K562 (cell line): Measurements from ENCODE around the gene WNK1. TPM values are rescaled to one million over a fixed set of nuclear protein-coding genes. Genes with fewer than 3 reads are reported as not detected.

Experiments
- ARID3B ChIP-seq: fragments of 250-450 bp; sonication (Bioruptor Pico); IDR thresholded peaks from 2 replicates; pipeline ENCODE4 v1.4.0; 2020; ENCODE audit warnings: borderline replicate concordance
- BACH1 ChIP-seq: fragments of 200-800 bp; sonication (Bioruptor generic); IDR thresholded peaks from 2 replicates; pipeline ENCODE4 v1.6.1; 2016; ENCODE audit warnings: missing genetic modification characterization, missing compliant biosample characterization
- BRCA1 ChIP-seq, 2 experiments: fragments of 450-650 bp in 1 of 2; sonication (generic) in 1 of 2; formaldehyde crosslinking in 1 of 2; IDR thresholded peaks; 2 replicates each; pipeline versions ENCODE4 v1.5.0 to v1.6.1; 2017 to 2020; ENCODE audit warnings: mild to moderate bottlenecking in 1 of 2, missing genetic modification reagents in 1 of 2
- CBX2 ChIP-seq: fragments of 200-600 bp; sonication (generic); IDR thresholded peaks from one replicate; pipeline ENCODE4 v1.6.1; 2012; ENCODE audit warnings: mild to moderate bottlenecking, low read length, inconsistent platforms; ENCODE audit not compliant: insufficient read depth, poor library complexity, severe bottlenecking
- DACH1 ChIP-seq: fragments of 450-650 bp; IDR thresholded peaks from 2 replicates; pipeline ENCODE4 v1.6.1; 2018; ENCODE audit not compliant: partially characterized antibody
- DPF2 ChIP-seq: fragments of 450-650 bp; IDR thresholded peaks from 2 replicates; pipeline ENCODE4 v1.6.1; 2016
- FOXA3 ChIP-seq, 2 experiments: fragments of 450-650 bp in 1 of 2; sonication (generic) in 1 of 2; formaldehyde crosslinking; IDR thresholded peaks in 1 of 2; conservative IDR thresholded peaks in 1 of 2; 2 replicates each; pipeline versions ENCODE4 v1.4.0 to v1.8.0; 2020 to 2022; ENCODE audit warnings: mild to moderate bottlenecking in 2 of 2, missing genetic modification reagents in 1 of 2
- KLF10 ChIP-seq: fragments of 250-450 bp; sonication (Bioruptor Pico); IDR thresholded peaks from 2 replicates; pipeline ENCODE4 v1.6.1; 2021; ENCODE audit warnings: matching md5 sums
- LEF1 ChIP-seq: fragments of 450-650 bp; IDR thresholded peaks from 2 replicates; pipeline ENCODE4 v1.6.1; 2016; ENCODE audit warnings: mild to moderate bottlenecking
- MEIS2 ChIP-seq: fragments of 450-650 bp; IDR thresholded peaks from 2 replicates; pipeline ENCODE4 v1.6.1; 2014; ENCODE audit warnings: mild to moderate bottlenecking; ENCODE audit not compliant: partially characterized antibody
- PATZ1 ChIP-seq: fragments of 250-450 bp; sonication (Bioruptor Pico); IDR thresholded peaks from 2 replicates; pipeline ENCODE4 v1.5.0; 2020; ENCODE audit warnings: mild to moderate bottlenecking, borderline replicate concordance
- POLR2AphosphoS2 ChIP-seq: IDR thresholded peaks from 2 replicates; pipeline ENCODE4 v1.6.1; 2012; ENCODE audit warnings: low read length, improper control_type of control experiment
- SMARCC2 ChIP-seq: fragments of 450-650 bp; IDR thresholded peaks from 2 replicates; pipeline ENCODE4 v1.6.1; 2017; ENCODE audit warnings: antibody characterized with exemption, moderate library complexity, mild to moderate bottlenecking, low read depth
- TCF3 ChIP-seq: sonication (generic); formaldehyde crosslinking; IDR thresholded peaks from 2 replicates; pipeline ENCODE4 v1.4.0; 2020; ENCODE audit warnings: mild to moderate bottlenecking, missing genetic modification reagents
- TEAD4 ChIP-seq, 2 experiments: sonication (generic) in 1 of 2; formaldehyde crosslinking in 1 of 2; IDR thresholded peaks; 2 replicates each; pipeline versions ENCODE4 v1.6.1 to v1.8.0; 2012 to 2022; ENCODE audit warnings: borderline replicate concordance in 1 of 2, inconsistent platforms in 1 of 2, low read length in 1 of 2, mild to moderate bottlenecking in 1 of 2, missing genetic modification reagents in 1 of 2
- TRIM24 ChIP-seq, 2 experiments: fragments of 450-650 bp; IDR thresholded peaks; 2 replicates each; pipeline ENCODE4 v1.6.1; 2016
- ZBTB43 ChIP-seq: sonication (generic); formaldehyde crosslinking; IDR thresholded peaks from 2 replicates; pipeline ENCODE4 v1.8.0; 2023; ENCODE audit warnings: mild to moderate bottlenecking, missing genetic modification reagents
- ZFP91 ChIP-seq: sonication (generic); formaldehyde crosslinking; IDR thresholded peaks from 2 replicates; pipeline ENCODE4 v1.8.0; 2022; ENCODE audit warnings: mild to moderate bottlenecking, missing genetic modification reagents
- ZNF586 ChIP-seq: fragments of 450-650 bp; formaldehyde crosslinking; conservative IDR thresholded peaks from 2 replicates; pipeline ENCODE4 v1.4.0; 2020; ENCODE audit warnings: mild to moderate bottlenecking, moderate library complexity
- ZNF695 ChIP-seq: fragments of 450-650 bp; formaldehyde crosslinking; IDR thresholded peaks from 2 replicates; pipeline ENCODE4 v1.4.0; 2020; ENCODE audit warnings: mild to moderate bottlenecking, moderate library complexity
- ZNF76 ChIP-seq: fragments of 250-450 bp; sonication (Bioruptor Pico); IDR thresholded peaks from 2 replicates; pipeline ENCODE4 v1.4.0; 2020; ENCODE audit warnings: mild to moderate bottlenecking, moderate library complexity, borderline replicate concordance
- ZZZ3 ChIP-seq: fragments of 450-650 bp; IDR thresholded peaks from 2 replicates; pipeline ENCODE4 v1.6.1; 2016; ENCODE audit warnings: antibody characterized with exemption, mild to moderate bottlenecking, moderate library complexity
- polyA plus RNA-seq, 8 experiments: library from polyadenylated mRNA; depleted of rRNA in 4 of 8; stranded (reverse) in 5 of 8; unstranded in 3 of 8; fragments of >200 nt; fragmentation: Nextera tagmentation in 2 of 8; fragmentation: Illumina TruSeq in 1 of 8; extraction: Ambion mirVana in 2 of 8; extraction: Trizol in 1 of 8; gene quantifications; 2 replicates each; pipeline versions ENCODE4 v1.2.1 to v1.2.3, GENCODE V29; 2011 to 2014; ENCODE audit warnings: inconsistent platforms in 1 of 8, missing spikeins in 1 of 8
- total RNA-seq, 7 experiments: library from RNA; depleted of rRNA in 6 of 7; stranded (reverse); fragments of >200 nt in 6 of 7; fragmentation: Illumina TruSeq in 2 of 7; extraction: Trizol in 2 of 7; gene quantifications; 2 replicates each; pipeline versions ENCODE4 v1.2.1 to v1.2.3, GENCODE V29; 2011 to 2021; ENCODE audit warnings: low replicate concordance in 1 of 7

WNK1 gene
- total and polyA plus RNA-seq, 9 of the 15 experiments (the other 6 are each of a cell fraction or from before 2014, with no cell fraction given) = 4.3 to 73.9 (median 31.0) TPM

- TF ChIP-seq ZNF76 = no peak
- no peak for TF ChIP-seq ZBTB43 (CRISPR knock-in tag)
- no peak for TF ChIP-seq ZNF695 (CRISPR knock-in tag)
- TF ChIP-seq KLF10 (CRISPR knock-in tag) = no peak
- 0 out of 4 replicates have a peak, but pooled peaks of 1 of the 2 experiments have one; percentile 14 for TF ChIP-seq TRIM24 (IDR thresholded peaks at IDR 0.05)
- no peak for TF ChIP-seq MEIS2
- TF ChIP-seq ARID3B (CRISPR knock-in tag) = no peak
- no peak for TF ChIP-seq BRCA1 (IDR thresholded peaks at IDR 0.05)
- TF ChIP-seq BRCA1 (CRISPR knock-in tag; IDR thresholded peaks at IDR 0.05) = no peak
- no peak for TF ChIP-seq FOXA3 (CRISPR knock-in tag; conservative IDR thresholded peaks at IDR 0.05 in 1 of 2, IDR thresholded peaks at IDR 0.05 in 1 of 2)
- TF ChIP-seq SMARCC2 = peak; percentile 68; the same call in 1 of the 2 replicates
- peak; percentile 77 for TF ChIP-seq LEF1
- no peak for TF ChIP-seq CBX2
- no peak for TF ChIP-seq ZFP91
- TF ChIP-seq ZZZ3 = no peak
- TF ChIP-seq BACH1 (tag) = no peak
- peak; percentile 83 for TF ChIP-seq TEAD4 (IDR thresholded peaks at IDR 0.05; ENCODE audit: low read length)
- no peak for TF ChIP-seq TEAD4 (CRISPR knock-in tag; IDR thresholded peaks at IDR 0.05; ENCODE audit: borderline replicate concordance)
- no peak for TF ChIP-seq PATZ1 (CRISPR knock-in tag)
- TF ChIP-seq ZNF586 (CRISPR knock-in tag) = no peak
- peak; percentile 88 for TF ChIP-seq DPF2
- peak; percentile 83 for TF ChIP-seq TCF3 (CRISPR knock-in tag)
- TF ChIP-seq POLR2AphosphoS2 = no peak
- no peak for TF ChIP-seq DACH1
Observed at GRCh38 chr12:911191-911826, 158.9 kb downstream of the WNK1 start (continued).
